ENCODE measurements around the gene TBC1D24. TPM values are rescaled to one million over a fixed set of nuclear protein-coding genes. Genes with fewer than 3 reads are reported as not detected.
"Not testable (repeated sequence)": the region's sequence is repeated elsewhere in the genome, so short reads cannot be mapped to it uniquely, and the experiment has no call there.

TBC1D24 gene
- total and polyA plus RNA-seq, 7 donors, result 0.60 to 16.1 (median 6.5) TPM

DNA sequence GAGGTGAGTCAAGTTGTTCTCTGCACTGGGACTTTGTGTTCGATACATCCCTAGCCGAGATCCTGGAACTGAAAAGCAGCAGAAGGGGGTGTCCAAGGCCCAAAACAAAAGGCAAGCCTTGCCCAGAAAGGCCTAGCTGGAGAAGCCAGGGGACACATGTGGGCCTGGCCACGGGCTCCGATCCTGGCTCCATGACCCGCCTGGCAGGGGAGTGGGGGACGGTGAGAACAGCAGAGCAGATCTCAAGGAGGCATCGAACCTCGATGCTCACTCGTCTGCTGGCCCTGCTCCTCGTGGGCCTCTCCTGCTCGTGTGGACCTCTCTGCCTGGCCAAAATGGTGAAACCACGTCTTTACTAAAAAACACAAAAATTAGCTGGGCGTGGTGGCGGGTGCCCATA is 36.8 kb upstream of the TBC1D24 start:
- peaks cover 0 to 19% (median 0%) of the 10 kb centered on the region in 4 donors for H3K36me3 ChIP-seq
- H3K27ac ChIP-seq, result no peak overlapping the region
- H3K9me3 ChIP-seq, result no peaks in the 10 kb centered on the region
- no peak for DNase-seq
- H3K4me1 ChIP-seq, result no peaks in the 10 kb centered on the region
- intact Hi-C loops (cut with DNase I), result no loop called here
- WGBS, 2 donors, result 97% methylated on average over 14 of the region's 14 CpGs
- no peak overlapping the region for H3K4me3 ChIP-seq
- no peaks in the 10 kb centered on the region for H3K27me3 ChIP-seq
- TF ChIP-seq POLR2A (IDR thresholded peaks at IDR 0.05), result no peak
- TF ChIP-seq, protein P1, sequence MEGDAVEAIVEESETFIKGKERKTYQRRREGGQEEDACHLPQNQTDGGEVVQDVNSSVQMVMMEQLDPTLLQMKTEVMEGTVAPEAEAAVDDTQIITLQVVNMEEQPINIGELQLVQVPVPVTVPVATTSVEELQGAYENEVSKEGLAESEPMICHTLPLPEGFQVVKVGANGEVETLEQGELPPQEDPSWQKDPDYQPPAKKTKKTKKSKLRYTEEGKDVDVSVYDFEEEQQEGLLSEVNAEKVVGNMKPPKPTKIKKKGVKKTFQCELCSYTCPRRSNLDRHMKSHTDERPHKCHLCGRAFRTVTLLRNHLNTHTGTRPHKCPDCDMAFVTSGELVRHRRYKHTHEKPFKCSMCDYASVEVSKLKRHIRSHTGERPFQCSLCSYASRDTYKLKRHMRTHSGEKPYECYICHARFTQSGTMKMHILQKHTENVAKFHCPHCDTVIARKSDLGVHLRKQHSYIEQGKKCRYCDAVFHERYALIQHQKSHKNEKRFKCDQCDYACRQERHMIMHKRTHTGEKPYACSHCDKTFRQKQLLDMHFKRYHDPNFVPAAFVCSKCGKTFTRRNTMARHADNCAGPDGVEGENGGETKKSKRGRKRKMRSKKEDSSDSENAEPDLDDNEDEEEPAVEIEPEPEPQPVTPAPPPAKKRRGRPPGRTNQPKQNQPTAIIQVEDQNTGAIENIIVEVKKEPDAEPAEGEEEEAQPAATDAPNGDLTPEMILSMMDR (IDR thresholded peaks at IDR 0.05), result no peak

DNA sequence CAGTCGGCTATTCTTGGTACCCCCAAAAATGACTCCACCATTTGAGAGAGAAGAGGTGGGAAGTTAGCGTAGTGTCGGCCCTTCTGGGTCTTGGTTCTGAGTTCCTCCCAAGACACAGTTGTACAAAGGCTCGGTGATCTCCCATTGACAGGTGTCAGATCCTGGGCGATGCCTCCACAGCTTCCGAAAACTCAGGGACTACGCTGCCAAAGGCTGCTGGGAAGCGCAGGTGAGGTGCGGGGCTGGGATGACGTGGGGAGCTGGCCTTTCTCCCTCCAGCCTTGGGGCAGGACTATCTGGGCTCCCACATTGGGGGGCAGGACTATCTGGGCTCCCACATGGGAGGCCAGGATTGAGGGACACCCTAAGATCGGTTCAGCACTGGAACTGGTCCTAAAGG is 35.3 kb upstream of the TBC1D24 start:
- peaks cover 0 to 16% (median 0%) of the 10 kb centered on the region in 4 donors for H3K36me3 ChIP-seq
- H3K4me3 ChIP-seq, result no peak overlapping the region
- H3K9me3 ChIP-seq, result no peaks in the 10 kb centered on the region
- no peak for TF ChIP-seq EP300 (IDR thresholded peaks at IDR 0.05)
- no peak for TF ChIP-seq POLR2A (IDR thresholded peaks at IDR 0.05)
- TF ChIP-seq, protein P1 (IDR thresholded peaks at IDR 0.05), result no peak
- intact Hi-C loops (cut with DNase I), result no loop called here
- no peak overlapping the region for H3K27ac ChIP-seq
- 97 to 98% methylated on average over 11 of the region's 11 CpGs for WGBS, 2 donors
- DNase-seq, result no peak
- no peaks in the 10 kb centered on the region for H3K27me3 ChIP-seq
- no peaks in the 10 kb centered on the region for H3K4me1 ChIP-seq

DNA sequence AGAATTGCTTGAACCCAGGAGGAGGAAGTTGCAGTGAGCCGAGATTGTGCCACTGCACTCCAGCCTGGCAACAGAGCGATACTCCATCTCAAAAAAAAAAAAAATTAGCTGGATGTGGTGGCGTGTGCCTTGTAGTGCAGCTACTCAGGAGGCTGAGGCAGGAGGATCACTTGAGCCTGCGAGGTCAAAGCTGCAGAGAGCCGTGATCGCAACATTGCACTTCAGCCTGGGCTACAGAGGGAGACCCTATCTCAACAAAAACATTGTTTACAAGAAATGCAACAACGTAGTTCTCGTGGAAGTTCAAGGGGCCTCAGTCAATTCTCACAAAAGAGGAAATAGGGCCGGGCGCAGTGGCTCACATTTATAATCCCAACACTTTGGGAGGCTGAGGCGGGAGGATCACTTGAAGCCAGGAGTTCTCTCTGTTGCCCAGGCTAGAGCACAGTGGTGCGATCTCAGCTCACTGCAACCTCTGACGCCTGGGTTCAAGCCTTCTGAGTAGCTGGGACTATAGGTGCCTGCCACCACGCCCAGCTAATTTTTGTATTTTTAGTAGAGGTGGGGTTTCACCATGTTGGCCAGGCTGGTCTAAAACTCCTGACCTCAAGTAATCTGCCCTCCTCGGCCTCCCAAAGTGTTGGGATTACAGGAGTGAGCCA is 33.7 kb upstream of the TBC1D24 start:
- H3K4me3 ChIP-seq, result not testable (repeated sequence)

DNA sequence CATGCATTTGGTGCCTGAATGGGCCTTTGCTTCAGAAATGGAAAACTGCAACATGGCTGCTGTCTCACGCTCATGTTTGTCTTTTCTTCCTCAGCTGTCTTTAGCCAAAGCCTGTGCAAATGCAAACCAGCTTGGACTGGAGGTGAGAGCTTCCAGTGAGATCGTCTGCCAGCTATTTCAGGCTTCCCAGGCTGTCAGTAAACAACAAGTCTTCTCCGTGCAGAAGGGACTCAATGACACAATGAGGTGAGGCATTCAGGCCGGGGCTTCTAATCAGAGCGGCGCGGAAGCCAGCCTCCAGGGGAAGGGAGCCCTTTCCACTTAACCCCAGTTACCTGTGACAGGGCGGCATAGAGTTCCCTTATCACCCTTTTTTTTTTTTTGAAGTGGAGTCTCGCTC is 31.4 kb upstream of the TBC1D24 start:
- peaks cover 0 to 18% (median 2%) of the 10 kb centered on the region in 4 donors for H3K36me3 ChIP-seq
- no peak for DNase-seq
- WGBS, 2 donors, result 95 to 96% methylated on average over 9 of the region's 9 CpGs

More for the DNA sequence above, 33.7 kb upstream of the TBC1D24 start:
- DNase-seq; H3K27me3 ChIP-seq; intact Hi-C loops (cut with DNase I); H3K27ac ChIP-seq; H3K9me3 ChIP-seq; H3K4me1 ChIP-seq: not testable (repeated sequence)
- peaks cover 0 to 21% (median 2%) of the 10 kb centered on the region in 4 donors for H3K36me3 ChIP-seq
- 81 to 90% methylated on average over 15 of the region's 15 CpGs for WGBS, 2 donors

DNA sequence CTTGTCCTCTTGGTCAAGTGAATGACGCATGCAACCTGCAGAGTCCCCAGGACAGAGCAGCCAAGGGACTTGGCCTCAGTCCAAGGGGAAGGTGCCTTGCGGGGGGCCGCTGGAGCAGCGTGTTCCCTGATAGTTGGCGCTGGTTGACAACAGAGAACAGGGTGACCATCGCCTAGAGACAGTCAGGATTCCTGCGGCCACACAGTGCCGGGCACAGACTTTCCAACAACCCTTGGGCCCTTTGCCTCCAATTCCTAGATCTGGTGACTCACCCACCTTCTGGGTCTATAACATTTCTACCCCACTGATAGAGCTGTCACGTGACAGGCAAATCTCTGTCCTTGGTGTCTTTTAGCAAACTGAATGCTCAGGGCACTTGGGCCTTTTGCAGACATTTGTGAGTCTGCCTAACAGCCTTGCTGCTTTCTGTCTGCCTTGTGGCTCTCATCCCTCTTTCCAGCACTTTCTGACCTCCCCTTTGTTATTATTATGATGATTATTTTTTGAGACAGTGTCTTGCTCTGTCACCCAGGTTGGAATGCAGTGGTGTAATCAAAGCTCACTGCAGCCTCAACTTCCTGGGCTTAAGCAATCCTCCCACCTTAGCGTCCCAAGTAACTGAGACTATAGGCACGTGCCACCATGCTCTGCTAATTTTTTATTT is 26.9 kb upstream of the TBC1D24 start:
- no peaks in the 10 kb centered on the region for H3K27me3 ChIP-seq
- intact Hi-C loops (cut with DNase I), result no loop called here
- no peaks in the 10 kb centered on the region for H3K9me3 ChIP-seq
- TF ChIP-seq, protein P1 (IDR thresholded peaks at IDR 0.05), result no peak
- TF ChIP-seq EP300 (IDR thresholded peaks at IDR 0.05) (no peak), POLR2A (IDR thresholded peaks at IDR 0.05) (no peak), POLR2AphosphoS5 (IDR thresholded peaks at IDR 0.05) (no peak)
- no peak for DNase-seq
- H3K4me3 ChIP-seq, result no peak overlapping the region
- 94 to 96% methylated on average over 11 of the region's 11 CpGs for WGBS, 2 donors
- H3K36me3 ChIP-seq, result peaks cover 0 to 24% (median 2%) of the 10 kb centered on the region in 4 donors
- no peak overlapping the region for H3K27ac ChIP-seq
- H3K4me1 ChIP-seq, result no peaks in the 10 kb centered on the region

More for the DNA sequence above, 31.4 kb upstream of the TBC1D24 start:
- TF ChIP-seq EP300 (IDR thresholded peaks at IDR 0.05) (no peak), POLR2A (IDR thresholded peaks at IDR 0.05) (no peak), POLR2AphosphoS5 (IDR thresholded peaks at IDR 0.05) (no peak)
- TF ChIP-seq, protein P1 (IDR thresholded peaks at IDR 0.05), result no peak
- Histone ChIP-seq H3K9me3 (no peaks in the 10 kb centered on the region), H3K4me3 (no peak overlapping the region), H3K27me3 (no peaks in the 10 kb centered on the region), H3K4me1 (no peaks in the 10 kb centered on the region), H3K27ac (no peak overlapping the region)
- intact Hi-C loops (cut with DNase I), result no loop called here

All from sigmoid colon (tissue), 7 donors.